GM12873 (cell line): ENCODE data around the gene UROS.

Experiments used
- CTCF ChIP-seq: IDR thresholded peaks from 2 replicates; pipeline ENCODE4 v1.5.1; 2012; ENCODE audit warnings: low read depth, mild to moderate bottlenecking, moderate library complexity, low read length, control low read depth; ENCODE audit not compliant: insufficient read depth; ENCODE audit errors: missing control alignments

UROS gene

GRCh38 chr10:125778556-125778955 lies 44.5 kb downstream of the UROS start:
- TF ChIP-seq CTCF = no peak

GRCh38 chr10:125777806-125778205 lies 45.3 kb downstream of the UROS start:
- no peak for TF ChIP-seq CTCF

GRCh38 chr10:125775491-125776106 lies 47.5 kb downstream of the UROS start, which contains the start of gene MMP21:
TSS of gene MMP21 (minus strand) at chr10:125775821. CDS start at chr10:125775821, 0 bp downstream.
- no peak for TF ChIP-seq CTCF

GRCh38 chr10:125774581-125775191 lies 48.4 kb downstream of the UROS start:
- no peak for TF ChIP-seq CTCF

- TF ChIP-seq CTCF = no peak
These were observed 49.1 kb downstream of the UROS start for GRCh38 chr10:125773687-125774543.

- no peak for TF ChIP-seq CTCF
These were observed 50.2 kb downstream of the UROS start for GRCh38 chr10:125772864-125773180.
